Right ventricle myocardium inferior (tissue), 1 donor: ENCODE results near the gene TBX15. TPM values are rescaled to one million over a fixed set of nuclear protein-coding genes. Genes with fewer than 3 reads are reported as not detected.

Experiments used
- ATAC-seq: fragments of 200-7000 bp; cut with Tn5 transposase; one replicate; pipeline ENCODE4 v1.9.1; 2020; ENCODE audit warnings: mild to moderate bottlenecking, moderate library complexity
- DNase-seq: peaks from one replicate; pipeline ENCODE4 v3.0.0; 2021; ENCODE audit errors: missing footprints
- intact Hi-C: fragments of 100-400 bp; cut with DNase I; formaldehyde crosslinking; loops from one replicate; pipeline ENCODE4 v1.11.0; 2022
- total RNA-seq: library from RNA; stranded (reverse); fragmentation: NEBNext Ultra II Directional; extraction: Animal tissue kit (Norgen Biotek cat#: 25700); gene quantifications from one replicate; pipeline ENCODE4 v1.2.1, GENCODE V29; 2021
- donor health status: DM: no; HTN: yes; CAD: no; lungs with severe emphysema.

Gene TBX15
- total RNA-seq, 1 donor from 2014 or later, result 0.43 TPM

DNA sequence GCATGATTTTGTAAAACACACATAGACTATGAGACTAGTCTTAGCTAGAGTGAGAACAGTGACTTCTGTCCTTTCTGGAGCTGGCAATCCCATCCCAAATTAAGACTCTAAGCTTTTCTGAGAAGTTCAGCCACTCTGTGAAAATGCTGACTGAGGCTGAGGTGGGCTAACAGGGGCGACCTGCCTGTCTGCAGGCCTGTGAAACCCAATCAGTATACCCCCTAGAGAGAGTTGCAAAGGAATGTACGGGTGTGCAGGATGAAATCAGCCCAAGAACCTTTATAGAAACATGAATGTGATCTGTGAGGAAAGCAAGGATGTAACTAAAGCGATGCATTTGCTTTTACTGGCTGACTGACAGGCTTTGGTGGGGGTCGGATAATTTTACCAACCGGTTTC is 16.0 kb upstream of the TBX15 start:
- ATAC-seq (no peak), DNase-seq (no peak)
- intact Hi-C loops, result loop anchor here (10.0 kb wide), 1 partner anchor 439 kb away; no protein-coding TSS in a partner anchor

DNA sequence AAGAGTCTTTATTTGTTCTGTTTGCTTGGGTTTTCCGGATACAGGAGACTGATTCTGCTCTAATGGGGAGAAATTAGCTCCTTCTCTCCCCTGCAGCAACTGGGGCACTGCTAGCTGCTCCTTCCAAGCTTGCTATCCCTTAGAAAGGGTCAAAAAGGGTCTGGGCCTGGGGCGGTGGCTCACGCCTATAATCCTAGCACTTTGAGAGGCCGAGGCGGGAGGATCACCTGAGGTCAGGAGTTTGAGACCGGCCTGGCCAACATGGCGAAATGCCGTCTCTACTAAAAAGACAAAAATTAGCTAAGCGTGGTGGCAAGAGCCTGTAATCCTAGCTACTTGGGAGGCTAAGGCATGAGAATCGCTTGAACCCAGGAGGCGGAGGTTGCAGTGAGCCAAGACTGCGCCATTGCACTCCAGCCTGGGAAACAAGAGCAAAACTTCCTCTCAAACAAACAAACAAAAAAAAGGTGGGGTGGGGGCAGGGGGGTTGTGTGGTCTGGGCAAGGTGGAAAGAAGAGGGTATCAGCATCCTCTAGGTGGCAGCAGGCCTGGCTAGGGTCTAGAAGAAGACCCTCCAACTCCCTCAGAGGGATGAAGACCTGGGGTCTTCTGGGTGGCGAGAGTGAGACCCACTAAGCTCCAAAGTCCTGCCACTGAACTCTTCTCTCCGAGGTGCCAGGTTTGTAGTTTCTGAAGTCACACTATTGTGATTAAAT is 15.4 kb upstream of the TBX15 start:
- DNase-seq (no peak), ATAC-seq (no peak)
- intact Hi-C loops, result loop anchor here (10.0 kb wide), 1 partner anchor 439 kb away; no protein-coding TSS in a partner anchor

DNA sequence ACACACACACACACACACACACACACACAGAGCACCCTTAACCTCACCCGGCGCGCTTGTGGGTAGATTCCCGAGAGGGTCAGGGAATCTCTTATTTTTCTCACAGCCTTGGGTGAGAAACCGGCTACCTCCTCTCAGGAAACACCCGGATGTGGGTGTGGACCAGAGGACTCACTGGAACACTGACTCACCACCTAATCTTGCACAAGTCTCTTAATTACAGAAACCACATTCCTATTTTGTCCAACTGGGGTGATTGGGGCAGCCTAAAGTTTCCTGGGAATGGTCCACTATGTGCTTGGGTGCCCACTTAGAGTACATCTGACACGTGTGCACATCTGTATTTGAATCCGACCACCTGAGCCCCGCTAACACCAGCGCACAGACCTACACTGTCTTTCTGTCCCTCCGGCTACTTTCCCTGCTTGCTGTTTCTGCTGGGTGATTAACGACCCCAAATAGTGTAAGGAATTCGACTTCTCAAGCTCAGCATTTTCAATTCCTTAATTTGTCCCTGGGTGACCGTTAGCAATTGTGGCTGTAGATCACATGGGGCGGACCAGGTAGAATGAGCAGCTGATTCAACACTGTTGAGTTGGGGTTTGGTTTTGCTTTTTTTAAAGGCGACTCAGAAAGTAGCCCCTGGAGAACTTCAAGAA is 14.0 kb upstream of the TBX15 start:
- no peak for DNase-seq
- intact Hi-C loops, result loop anchor here (10.0 kb wide), 1 partner anchor 437 kb away; no protein-coding TSS in a partner anchor
- ATAC-seq, result no peak

DNA sequence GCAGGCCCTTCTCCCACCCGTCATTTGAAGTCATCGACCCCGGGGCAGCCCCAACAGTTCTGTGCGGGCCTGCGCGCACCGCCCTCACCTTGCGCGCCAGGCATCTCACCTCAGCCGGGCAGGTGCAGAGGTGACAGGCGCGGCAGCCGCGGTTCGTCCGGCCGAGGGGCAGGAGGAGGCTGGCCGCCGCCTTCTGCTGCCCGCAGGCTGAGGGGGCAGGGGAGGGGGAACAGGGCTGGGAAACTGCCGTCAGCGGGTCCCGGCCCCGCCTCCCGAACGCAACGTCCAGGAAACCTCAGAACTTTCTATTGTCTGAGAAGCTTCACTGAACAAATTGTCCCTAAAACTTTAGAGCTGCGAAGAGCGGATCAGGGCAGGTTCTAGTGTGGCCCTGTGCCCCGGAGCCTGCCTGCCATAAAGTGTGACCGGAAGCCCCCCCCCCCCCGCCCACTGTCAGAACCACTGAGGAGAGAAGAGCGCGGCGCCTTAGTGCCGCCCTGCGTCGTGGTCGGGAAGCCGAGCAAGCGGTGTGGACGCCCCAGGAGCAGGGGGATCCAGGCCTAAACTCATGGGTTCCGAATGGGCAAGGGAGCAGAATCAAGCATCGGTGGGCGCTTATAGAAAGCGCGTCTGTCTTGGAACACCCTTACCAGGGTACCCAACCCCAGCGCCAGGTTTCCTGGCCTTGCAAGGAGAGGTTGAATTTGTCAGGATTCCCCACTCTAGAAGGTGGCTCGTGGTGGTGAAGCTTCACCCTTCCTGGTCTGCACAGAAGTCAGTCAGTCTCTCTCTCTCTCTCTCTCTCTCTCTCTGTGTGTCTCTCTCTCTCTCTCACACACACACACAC is 13.3 kb upstream of the TBX15 start:
- ATAC-seq, result no peak
- intact Hi-C loops, result loop anchor here (10.0 kb wide), 1 partner anchor 437 kb away; no protein-coding TSS in a partner anchor
- no peak for DNase-seq

DNA sequence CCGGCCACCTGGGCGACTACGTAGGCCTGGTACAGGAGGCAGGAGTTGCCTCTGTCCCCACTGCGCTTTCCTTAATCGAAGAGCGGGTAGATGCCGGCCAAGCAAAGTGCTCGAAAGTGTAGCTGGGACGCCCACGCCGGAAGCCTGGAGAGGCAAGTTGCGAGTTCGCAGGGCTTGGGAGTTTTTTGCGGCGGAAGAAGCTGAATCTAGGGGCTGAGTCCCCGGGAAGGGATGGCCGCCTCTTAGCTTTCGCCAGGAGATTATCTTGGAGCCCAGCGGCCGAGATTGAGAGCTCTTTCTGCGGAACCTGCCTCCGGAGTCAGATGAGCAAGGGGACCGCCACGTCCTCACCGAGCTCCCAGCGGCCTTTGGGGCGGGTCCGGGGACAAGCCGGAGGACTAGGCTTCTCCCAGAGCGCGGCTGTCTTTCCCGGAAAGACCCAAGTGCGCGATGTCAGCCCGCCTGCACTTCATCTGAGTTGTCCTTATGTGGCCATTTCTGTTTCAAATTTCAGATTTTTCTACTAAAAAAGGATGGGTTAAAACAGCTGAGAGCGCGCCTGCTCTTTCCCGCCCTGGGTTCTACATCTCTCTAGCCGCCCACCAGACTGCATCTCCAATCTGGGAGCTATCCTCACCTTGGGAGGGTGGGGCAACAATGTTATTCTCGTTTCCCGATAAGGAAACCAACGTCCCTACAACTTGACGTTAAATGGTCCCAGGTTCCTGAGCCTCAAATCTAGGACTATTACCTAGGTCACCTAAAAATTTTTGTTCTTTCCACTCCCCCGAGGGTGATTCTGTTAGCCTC is 12.4 kb upstream of the TBX15 start:
- DNase-seq, result no peak
- no peak for ATAC-seq
- intact Hi-C loops, result loop anchor here (10.0 kb wide), 1 partner anchor 436 kb away; no protein-coding TSS in a partner anchor

DNA sequence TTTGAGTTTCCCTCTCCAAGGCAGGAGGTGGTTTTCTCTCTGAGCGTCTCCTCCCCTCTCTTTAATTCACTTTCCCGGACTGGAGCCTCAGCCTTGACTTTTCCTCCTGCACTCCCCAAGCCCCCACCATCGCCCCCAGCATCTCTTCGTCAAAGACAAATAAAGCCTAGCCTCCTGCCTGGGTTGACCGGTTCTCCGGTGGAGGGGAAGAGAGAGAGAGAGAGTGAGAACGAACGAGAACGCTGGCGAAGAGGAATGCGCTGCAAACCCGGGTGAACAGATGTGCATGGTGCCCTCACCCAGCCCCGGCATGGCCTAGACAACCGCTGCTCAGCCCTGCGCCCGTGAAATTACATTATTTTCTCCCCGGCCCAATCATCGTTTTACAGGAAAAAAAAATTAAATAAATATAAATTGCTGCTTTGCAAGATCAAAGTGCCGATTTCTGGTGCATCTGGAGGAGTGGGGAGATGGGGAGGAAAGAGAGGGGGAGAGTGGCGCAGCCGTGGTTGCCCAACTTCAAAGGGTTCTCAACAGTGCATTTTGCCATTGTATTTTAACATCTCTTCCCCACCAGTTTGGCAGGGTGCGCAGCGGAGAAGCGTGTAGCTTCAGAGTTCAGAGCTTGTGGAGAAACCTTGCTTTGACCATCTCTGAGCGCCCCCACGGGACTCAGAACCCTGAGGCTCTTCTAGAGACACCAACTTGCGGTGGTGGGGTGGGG is 11.4 kb upstream of the TBX15 start:
- DNase-seq (no peak), ATAC-seq (no peak)
- intact Hi-C loops, result loop anchor here (10.0 kb wide), 1 partner anchor 435 kb away; no protein-coding TSS in a partner anchor

DNA sequence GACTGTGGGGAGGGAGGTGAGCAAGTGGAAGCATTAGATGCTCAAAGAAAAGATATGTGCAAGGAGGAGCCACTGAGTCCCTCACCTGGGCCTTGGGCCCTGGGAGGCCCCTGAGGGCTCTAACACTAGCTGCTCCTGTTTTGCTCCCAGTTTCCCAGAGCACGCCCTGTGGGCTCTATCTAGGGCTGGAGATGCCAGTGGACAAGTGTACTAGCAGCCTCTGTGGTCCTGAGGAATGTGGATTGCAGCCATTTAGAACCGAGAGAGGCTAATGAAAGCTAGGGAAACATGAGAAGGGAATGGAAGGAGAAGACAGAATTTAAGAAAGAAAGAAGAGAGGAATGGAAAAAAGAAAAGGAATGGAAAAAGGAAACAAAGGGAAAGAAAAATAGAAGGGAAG is 10.0 kb upstream of the TBX15 start:
- intact Hi-C loops, result no loop called here
- DNase-seq (no peak), ATAC-seq (no peak)

DNA sequence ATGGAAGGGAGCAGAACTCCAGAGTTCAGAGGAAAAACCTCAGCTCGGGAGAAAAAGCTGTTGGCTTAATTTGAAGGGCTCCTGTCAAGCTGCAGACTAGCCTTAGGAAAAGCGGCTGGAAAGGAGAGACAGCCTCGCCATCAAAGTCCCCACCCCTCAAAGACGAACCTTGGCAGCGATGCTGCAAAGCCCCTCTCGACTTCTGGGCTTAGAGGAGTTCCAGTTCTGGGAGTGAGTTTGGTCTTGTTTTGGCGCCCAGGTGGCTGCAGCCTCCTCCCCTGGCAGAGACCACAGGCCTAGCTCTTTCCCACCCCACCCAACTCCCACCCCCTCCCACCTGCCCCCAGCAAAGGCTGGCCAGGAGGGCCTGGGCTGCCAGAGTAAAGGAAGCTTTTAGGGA is 9.1 kb upstream of the TBX15 start:
- ATAC-seq, result no peak
- intact Hi-C loops, result no loop called here

DNA sequence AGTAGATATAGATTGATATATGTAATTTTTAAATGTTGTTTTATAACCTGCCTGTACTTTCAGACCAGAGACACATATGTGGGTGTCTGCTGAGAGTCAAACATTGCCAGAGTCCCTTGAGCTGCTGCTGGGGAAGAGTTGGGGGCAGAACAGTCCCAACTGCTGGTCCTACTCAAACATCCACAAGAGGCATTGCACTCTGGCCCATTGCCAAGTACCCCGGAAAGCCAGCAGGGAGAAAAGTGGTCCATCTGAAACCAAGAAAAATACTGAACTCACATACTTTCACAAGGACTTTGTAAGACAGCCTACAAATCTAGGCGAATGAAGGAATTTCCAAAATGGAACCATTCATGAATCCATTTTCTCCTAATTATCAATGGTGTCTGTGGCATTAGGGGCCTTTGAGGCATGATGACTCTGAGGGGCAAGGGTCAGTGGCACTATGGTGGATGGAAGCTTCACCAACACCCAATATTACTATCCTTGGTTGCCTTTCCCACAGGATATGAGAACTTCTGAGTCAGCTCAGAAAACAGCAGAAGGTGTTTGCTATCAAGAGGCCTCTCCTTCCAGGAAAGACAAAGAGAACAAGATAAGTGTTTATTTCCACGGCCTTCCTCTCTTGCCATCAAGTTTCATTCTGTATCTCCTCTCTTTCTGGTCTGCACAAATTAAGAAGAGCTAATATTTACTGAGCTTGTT is 7.3 kb upstream of the TBX15 start:
- ATAC-seq, result no peak
- intact Hi-C loops, result no loop called here
- DNase-seq, result no peak

More for the DNA sequence above, 9.1 kb upstream of the TBX15 start:
- DNase-seq, result no peak

DNA sequence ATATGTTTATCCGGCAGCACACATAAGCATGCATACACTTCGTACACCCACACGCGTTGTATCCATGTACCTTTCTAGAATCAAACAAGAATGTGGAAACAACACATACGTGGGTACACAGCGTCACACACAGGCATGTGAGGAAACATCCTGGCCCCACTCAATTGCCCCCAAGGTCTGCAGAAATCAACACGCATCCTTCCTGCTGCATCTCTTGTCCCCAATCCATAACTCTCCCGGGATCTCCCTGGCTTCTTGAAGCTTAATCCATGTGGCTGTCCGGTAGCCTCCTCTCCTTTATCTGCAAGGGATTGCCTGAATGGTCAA is 5.5 kb upstream of the TBX15 start:
- ATAC-seq (no peak), DNase-seq (no peak)
- intact Hi-C loops, result no loop called here

DNA sequence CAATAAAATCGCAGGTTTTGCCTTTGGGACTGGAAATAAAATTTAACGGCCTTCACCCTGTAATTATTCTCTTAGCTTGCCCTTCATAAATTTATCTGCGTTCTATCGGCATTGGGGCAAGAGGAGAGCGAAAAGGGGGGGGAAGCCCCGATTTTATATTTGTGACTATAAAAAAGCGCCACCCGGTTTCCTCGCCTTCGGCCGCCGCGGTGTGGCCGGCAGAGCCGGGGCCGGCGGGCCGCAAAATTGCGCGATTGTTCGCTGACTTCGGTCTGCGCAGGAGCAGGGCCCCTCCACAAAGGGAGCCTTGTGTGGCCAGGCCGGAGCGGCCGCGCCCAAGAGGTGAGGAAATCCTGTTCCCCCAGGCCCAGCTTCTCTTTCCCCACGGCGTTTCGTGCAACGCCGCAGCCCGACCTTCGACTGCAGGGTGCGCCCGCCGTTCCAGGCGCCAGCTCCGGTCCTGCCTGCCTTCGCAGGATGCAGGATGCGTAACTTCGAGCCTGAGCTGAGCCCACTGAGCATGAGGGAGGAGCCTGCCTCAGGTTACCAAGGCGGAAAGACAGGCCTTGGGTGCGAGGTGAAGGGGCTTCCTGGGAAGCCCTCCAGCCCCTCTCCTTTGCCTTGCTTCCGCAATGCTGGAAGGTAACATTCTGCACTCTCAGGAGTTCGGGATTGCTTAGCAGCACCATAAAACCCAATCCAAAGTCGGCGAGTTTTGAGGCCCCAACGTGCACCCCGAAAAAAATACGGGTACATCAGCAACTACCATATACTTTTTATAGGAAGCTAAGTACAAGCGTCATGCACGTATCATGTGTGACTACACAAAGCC is 4.9 kb upstream of the TBX15 start:
- no peak for ATAC-seq
- intact Hi-C loops, result no loop called here
- no peak for DNase-seq

DNA sequence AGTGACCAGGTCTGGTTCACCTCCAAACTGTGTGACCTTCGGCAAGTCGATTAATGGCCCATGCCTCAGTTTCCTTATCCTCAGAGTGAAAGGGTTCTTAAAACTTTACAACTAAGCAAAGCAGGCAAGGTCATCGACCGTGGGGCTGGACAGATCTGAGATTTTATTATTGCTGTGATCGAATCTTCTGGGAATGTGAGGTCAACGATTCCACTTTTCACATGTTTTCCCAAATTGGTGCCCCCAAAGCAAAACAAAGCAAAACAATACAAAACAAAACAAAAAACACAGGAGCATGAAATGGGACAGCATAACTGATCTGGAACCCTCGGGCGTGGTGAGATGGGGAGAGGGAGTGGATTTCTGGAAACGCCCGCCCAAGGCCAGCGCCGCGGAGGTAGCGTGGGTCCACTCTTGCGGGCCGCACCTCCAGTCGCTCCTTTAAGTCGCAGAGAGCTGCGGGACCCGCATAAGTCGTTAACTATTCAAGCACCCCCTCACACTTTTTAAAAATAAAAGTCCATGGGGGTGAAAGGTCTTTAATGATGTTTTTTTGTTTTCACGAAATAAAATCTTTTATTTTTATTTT is 4.2 kb upstream of the TBX15 start:
- intact Hi-C loops, result no loop called here
- no peak for DNase-seq
- ATAC-seq, result no peak

DNA sequence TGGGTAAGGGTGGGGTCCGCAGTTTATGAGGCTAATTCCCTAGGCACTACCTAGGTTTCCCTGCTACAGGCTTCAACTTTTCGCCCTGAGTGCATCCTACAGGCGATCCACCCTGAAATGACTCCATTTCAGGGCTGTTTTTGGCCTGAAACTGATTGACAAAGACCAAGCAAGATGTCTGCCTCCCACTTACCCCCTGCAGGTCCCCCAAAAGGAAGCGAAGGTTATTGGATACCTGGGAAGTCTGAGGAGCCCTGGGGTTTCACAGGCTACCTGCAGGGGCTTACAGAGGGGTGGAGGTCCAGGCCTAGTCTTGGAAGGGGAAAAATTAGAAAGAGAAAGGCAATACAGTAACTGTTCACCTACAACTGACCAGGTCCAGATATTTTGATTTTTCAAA is 3.3 kb upstream of the TBX15 start:
- DNase-seq (no peak), ATAC-seq (no peak)
- intact Hi-C loops, result no loop called here

DNA sequence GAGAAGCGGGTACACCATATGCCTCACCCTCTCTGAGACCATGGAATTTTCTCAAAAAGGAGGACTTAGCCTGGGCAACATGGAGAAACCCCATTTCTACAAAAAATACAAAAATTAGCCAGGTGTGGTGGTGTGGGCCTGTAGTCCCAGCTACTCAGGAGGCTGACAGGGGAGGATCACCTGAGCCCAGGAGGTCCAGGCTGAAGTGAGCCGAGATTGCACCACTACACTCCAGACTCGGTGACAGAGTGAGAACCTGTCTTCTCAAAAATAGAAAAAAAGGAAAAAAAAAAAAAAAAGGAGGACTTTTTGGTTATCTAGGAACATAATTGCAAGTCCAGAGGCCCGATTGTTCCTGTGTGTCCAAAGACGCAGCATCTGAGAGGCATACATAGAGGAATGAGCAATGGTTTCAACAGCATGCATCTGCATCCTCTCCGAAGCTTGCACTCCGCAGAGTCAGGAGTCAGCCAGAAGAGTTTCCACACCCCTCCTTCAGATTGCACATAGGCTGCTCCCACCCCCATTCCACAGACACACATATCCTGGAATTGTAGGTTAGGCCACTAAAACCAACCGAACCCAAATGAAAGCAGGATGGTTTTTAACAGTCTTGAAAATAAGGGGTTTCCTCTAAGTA is 2.5 kb upstream of the TBX15 start:
- intact Hi-C loops, result no loop called here
- ATAC-seq (no peak), DNase-seq (no peak)

DNA sequence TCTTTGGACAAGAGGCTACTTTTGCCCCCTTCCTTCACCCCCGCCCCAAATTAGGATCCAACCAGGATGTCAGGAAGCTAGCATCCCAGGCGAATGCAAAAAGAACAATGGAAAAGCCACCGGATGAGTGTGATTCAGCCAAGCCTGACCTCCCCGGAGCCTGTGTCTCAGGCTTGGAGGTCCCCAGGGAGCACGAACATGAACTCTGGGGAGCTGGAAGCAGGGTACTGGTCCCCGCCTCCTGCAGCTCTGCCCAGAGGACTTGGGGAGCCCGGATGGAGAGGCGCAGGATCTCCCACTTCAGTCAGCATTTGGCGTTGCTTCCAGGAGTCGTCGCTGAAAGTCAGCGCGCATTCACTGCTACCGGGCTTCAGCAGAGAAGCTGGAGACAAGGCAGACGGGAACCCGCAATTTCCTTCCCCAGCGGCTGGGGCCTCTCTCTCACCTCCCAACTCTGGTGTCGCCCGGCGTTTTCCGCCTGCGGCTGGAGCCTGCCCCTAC is 1.8 kb upstream of the TBX15 start:
- intact Hi-C loops, result no loop called here
- DNase-seq (no peak), ATAC-seq (no peak)
